ENCODE measurements around the gene SLC24A2.

DNA sequence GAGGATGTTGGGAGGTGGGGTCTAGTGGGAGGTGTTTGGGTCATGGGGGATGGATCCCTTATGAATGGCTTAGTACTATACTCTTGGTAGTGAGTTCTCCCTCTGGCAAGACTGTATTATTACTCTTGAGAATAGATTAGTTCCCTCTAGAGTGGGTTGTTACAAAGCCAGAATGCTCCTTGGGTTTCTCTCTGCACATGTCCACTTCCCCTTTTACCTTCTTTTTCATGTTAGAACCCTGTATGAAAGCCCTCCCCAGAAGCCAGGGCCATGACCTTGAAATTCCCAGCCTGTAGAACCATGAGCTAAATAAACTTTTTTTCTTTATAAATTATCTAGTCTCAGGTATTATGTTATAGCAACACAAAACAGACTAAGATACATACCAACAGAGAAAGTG, 31.1 kb downstream of the SLC24A2 start:
- TF ChIP-seq CTCF (IDR thresholded peaks at IDR 0.05) (no peak), POLR2A (IDR thresholded peaks at IDR 0.05) (no peak)

Data from prostate gland (tissue), 2 donors.